ENCODE measurements around the gene PTPRF.

The PTPRF gene

GRCh38 chr1:43587594-43587993, 56.9 kb downstream of the PTPRF start:
- no peaks in the 10 kb centered on the region for H3K9me3 ChIP-seq (replicated peaks; ENCODE audit: low read length)
- no peak overlapping the region for H3K4me3 ChIP-seq (ENCODE audit: low read length)
- H3K4me2 ChIP-seq (ENCODE audit: low read length) = peak overlapping the region; percentile 46
- no peaks in the 10 kb centered on the region for H3K27me3 ChIP-seq (ENCODE audit: control insufficient read depth, insufficient read depth, low read length)
- H3K36me3 ChIP-seq (ENCODE audit: insufficient read depth, low read length) = peaks cover 5% of the 10 kb centered on the region
- H3K9ac ChIP-seq (ENCODE audit: low read depth, low read length) = no peak overlapping the region
- H3K4me1 ChIP-seq (ENCODE audit: control insufficient read depth, insufficient read depth, low read length) = peaks cover 16% of the 10 kb centered on the region

DNA sequence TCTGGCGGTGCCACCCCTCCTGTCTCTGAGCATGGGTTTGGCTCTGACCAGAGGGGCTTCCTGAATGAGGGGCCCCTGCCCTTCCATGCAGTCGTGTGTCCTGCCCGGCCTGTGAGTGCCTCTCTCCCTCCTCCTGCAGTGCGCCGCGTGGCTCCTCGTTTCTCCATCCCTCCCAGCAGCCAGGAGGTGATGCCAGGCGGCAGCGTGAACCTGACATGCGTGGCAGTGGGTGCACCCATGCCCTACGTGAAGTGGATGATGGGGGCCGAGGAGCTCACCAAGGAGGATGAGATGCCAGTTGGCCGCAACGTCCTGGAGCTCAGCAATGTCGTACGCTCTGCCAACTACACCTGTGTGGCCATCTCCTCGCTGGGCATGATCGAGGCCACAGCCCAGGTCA, 57.9 kb downstream of the PTPRF start:
- no peak overlapping the region for H3K4me2 ChIP-seq (ENCODE audit: low read length)
- no peaks in the 10 kb centered on the region for H3K27me3 ChIP-seq (ENCODE audit: control insufficient read depth, insufficient read depth, low read length)
- H3K9ac ChIP-seq (ENCODE audit: low read depth, low read length) = no peak overlapping the region
- no peak overlapping the region for H3K4me3 ChIP-seq (ENCODE audit: low read length)
- no peaks in the 10 kb centered on the region for H3K9me3 ChIP-seq (replicated peaks; ENCODE audit: low read length)
- peaks cover 16% of the 10 kb centered on the region for H3K4me1 ChIP-seq (ENCODE audit: control insufficient read depth, insufficient read depth, low read length)
- peaks cover 5% of the 10 kb centered on the region for H3K36me3 ChIP-seq (ENCODE audit: insufficient read depth, low read length)

DNA sequence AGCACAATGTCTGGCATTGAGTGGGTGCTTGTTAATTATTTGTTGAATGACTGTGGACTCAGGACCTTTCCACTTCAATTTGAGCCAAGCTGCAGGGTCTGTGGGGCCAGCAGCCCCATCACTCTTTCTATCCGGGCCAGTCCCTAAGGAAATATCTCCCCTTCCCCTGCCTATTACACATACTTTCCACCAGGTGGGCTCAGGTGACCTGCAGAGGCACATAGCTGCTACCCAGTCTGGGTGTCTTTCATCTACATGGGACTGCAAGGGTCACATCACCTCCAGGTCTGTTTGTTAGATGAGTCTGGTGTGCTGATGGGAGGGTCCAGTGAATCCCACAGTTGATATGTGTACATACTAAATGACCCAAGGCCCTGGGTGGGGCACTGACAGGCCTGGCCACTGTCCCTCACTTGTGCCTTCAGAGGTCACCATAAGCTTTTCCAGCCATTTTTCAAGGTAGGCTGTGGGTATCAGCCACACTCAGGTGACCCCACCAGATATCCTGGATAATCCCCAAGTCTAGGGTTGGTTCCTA, 59.8 kb downstream of the PTPRF start:
- Histone ChIP-seq H3K9ac (ENCODE audit: low read depth, low read length) (no peak overlapping the region), H3K4me2 (ENCODE audit: low read length) (no peak overlapping the region), H3K27me3 (ENCODE audit: control insufficient read depth, insufficient read depth, low read length) (no peaks in the 10 kb centered on the region), H3K9me3 (replicated peaks; ENCODE audit: low read length) (no peaks in the 10 kb centered on the region), H3K4me3 (ENCODE audit: low read length) (no peak overlapping the region), H3K4me1 (ENCODE audit: control insufficient read depth, insufficient read depth, low read length) (peaks cover 16% of the 10 kb centered on the region), H3K36me3 (ENCODE audit: insufficient read depth, low read length) (peaks cover 5% of the 10 kb centered on the region)

GRCh38 chr1:43591181-43591580, 60.5 kb downstream of the PTPRF start:
- Histone ChIP-seq H3K4me2 (ENCODE audit: low read length) (no peak overlapping the region), H3K9me3 (replicated peaks; ENCODE audit: low read length) (no peaks in the 10 kb centered on the region), H3K4me3 (ENCODE audit: low read length) (no peak overlapping the region), H3K9ac (ENCODE audit: low read depth, low read length) (no peak overlapping the region), H3K27me3 (ENCODE audit: control insufficient read depth, insufficient read depth, low read length) (no peaks in the 10 kb centered on the region), H3K36me3 (ENCODE audit: insufficient read depth, low read length) (peaks cover 5% of the 10 kb centered on the region), H3K4me1 (ENCODE audit: control insufficient read depth, insufficient read depth, low read length) (peaks cover 16% of the 10 kb centered on the region)

DNA sequence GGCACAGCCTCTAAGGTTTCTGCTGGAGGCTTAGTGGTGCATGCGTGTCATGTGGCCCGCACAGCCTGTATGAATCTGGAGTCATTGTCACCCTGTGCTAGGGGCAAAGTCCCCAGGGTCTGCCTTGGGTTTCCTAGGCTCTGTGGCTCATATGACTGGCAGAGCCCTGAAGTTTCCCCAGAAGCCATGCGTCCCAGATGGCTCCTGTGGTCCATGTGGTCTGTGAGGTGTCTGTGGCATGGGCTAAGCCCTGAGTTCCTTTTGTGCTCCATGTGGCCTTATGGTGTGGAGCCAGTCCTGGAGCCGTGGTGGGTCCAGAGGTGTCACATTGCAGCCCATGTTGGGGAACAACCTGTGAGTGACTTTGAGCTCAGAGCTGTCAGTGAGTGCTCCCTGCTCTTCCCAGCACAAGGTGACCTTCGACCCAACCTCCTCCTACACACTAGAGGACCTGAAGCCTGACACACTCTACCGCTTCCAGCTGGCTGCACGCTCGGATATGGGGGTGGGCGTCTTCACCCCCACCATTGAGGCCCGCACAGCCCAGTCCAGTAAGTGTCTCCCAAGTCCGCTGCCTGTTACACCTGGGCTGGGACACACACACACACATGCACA, 61.5 kb downstream of the PTPRF start:
- no peak overlapping the region for H3K4me3 ChIP-seq (ENCODE audit: low read length)
- no peak overlapping the region for H3K4me2 ChIP-seq (ENCODE audit: low read length)
- H3K36me3 ChIP-seq (ENCODE audit: insufficient read depth, low read length) = peaks cover 5% of the 10 kb centered on the region
- peaks cover 12% of the 10 kb centered on the region for H3K4me1 ChIP-seq (ENCODE audit: control insufficient read depth, insufficient read depth, low read length)
- H3K27me3 ChIP-seq (ENCODE audit: control insufficient read depth, insufficient read depth, low read length) = no peaks in the 10 kb centered on the region
- H3K9me3 ChIP-seq (replicated peaks; ENCODE audit: low read length) = no peaks in the 10 kb centered on the region
- H3K9ac ChIP-seq (ENCODE audit: low read depth, low read length) = no peak overlapping the region

DNA sequence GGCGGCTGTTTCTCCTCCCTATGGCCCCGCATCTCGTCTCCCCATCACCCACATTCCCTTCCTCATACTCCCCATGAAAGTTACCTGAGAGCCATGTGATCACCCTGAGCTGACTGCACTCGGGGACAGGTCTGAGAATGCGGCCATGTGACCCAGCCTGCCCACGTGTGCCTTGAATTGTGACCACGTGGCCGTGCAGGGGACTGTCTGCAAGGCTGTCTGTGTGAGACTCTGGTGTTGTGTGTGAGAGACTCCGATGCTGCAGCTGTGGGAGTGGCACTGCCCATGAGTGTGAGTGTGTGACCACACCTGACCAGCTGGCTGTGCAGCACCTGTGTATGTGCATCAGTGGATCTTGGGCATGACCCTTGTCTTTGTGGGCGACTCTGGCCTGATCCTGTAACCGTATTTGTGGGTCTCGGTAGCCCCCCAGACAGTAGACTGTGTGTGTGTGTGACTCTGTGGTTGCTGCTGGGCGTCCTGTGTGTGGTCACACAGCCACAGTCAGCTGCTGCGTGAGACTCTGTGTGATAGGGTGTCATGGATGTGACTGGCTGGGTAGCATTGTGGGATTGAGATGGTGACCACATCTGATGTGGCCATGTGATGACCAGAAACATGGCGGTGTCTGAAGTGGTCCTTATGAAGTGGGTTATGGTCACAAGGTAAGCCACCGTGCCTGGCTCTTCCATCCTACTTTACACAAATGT, 62.4 kb downstream of the PTPRF start:
- H3K4me3 ChIP-seq (ENCODE audit: low read length) = no peak overlapping the region
- no peak overlapping the region for H3K9ac ChIP-seq (ENCODE audit: low read depth, low read length)
- H3K4me1 ChIP-seq (ENCODE audit: control insufficient read depth, insufficient read depth, low read length) = peaks cover 2% of the 10 kb centered on the region
- H3K9me3 ChIP-seq (replicated peaks; ENCODE audit: low read length) = no peaks in the 10 kb centered on the region
- H3K27me3 ChIP-seq (ENCODE audit: control insufficient read depth, insufficient read depth, low read length) = no peaks in the 10 kb centered on the region
- no peak overlapping the region for H3K4me2 ChIP-seq (ENCODE audit: low read length)
- peaks cover 5% of the 10 kb centered on the region for H3K36me3 ChIP-seq (ENCODE audit: insufficient read depth, low read length)

- Histone ChIP-seq H3K9ac (ENCODE audit: low read depth, low read length) (no peak overlapping the region), H3K4me1 (ENCODE audit: control insufficient read depth, insufficient read depth, low read length) (no peaks in the 10 kb centered on the region), H3K4me2 (ENCODE audit: low read length) (no peak overlapping the region), H3K9me3 (replicated peaks; ENCODE audit: low read length) (no peaks in the 10 kb centered on the region), H3K36me3 (ENCODE audit: insufficient read depth, low read length) (peaks cover 3% of the 10 kb centered on the region), H3K4me3 (ENCODE audit: low read length) (no peak overlapping the region), H3K27me3 (ENCODE audit: control insufficient read depth, insufficient read depth, low read length) (no peaks in the 10 kb centered on the region)
These were observed 65.9 kb downstream of the PTPRF start for GRCh38 chr1:43596579-43596978.

DNA sequence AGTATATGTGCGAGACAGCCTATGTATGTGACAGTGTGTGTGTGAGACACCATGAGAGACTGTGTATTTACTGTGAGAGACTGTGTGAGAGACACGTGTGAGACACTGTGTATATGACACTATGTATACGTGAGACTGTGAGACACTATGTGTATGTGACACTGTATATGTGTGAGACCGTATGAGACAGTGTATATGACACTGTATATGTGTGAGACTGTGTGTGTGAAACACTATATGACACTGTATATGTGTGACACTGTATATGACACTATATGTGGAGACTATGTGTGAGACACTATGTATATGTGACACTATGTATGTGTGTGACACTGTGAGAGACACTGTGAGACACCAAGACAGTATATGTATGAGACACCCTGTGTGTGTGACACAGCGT, 66.3 kb downstream of the PTPRF start:
- Histone ChIP-seq H3K4me1 (ENCODE audit: control insufficient read depth, insufficient read depth, low read length) (no peaks in the 10 kb centered on the region), H3K4me2 (ENCODE audit: low read length) (no peak overlapping the region), H3K9ac (ENCODE audit: low read depth, low read length) (no peak overlapping the region), H3K36me3 (ENCODE audit: insufficient read depth, low read length) (no peaks in the 10 kb centered on the region), H3K27me3 (ENCODE audit: control insufficient read depth, insufficient read depth, low read length) (no peaks in the 10 kb centered on the region), H3K9me3 (replicated peaks; ENCODE audit: low read length) (no peaks in the 10 kb centered on the region), H3K4me3 (ENCODE audit: low read length) (no peak overlapping the region)

DNA sequence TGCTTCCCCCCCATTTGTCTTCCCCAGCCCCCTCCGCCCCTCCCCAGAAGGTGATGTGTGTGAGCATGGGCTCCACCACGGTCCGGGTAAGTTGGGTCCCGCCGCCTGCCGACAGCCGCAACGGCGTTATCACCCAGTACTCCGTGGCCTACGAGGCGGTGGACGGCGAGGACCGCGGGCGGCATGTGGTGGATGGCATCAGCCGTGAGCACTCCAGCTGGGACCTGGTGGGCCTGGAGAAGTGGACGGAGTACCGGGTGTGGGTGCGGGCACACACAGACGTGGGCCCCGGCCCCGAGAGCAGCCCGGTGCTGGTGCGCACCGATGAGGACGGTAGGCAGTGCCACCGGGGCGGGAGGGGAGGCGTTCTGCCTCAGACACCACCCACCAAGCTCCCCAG, 67.0 kb downstream of the PTPRF start:
- Histone ChIP-seq H3K36me3 (ENCODE audit: insufficient read depth, low read length) (no peaks in the 10 kb centered on the region), H3K9ac (ENCODE audit: low read depth, low read length) (no peak overlapping the region), H3K27me3 (ENCODE audit: control insufficient read depth, insufficient read depth, low read length) (no peaks in the 10 kb centered on the region), H3K4me1 (ENCODE audit: control insufficient read depth, insufficient read depth, low read length) (no peaks in the 10 kb centered on the region), H3K9me3 (replicated peaks; ENCODE audit: low read length) (no peaks in the 10 kb centered on the region), H3K4me3 (ENCODE audit: low read length) (no peak overlapping the region), H3K4me2 (ENCODE audit: low read length) (no peak overlapping the region)

GRCh38 chr1:43598622-43599021, 67.9 kb downstream of the PTPRF start:
- H3K9me3 ChIP-seq (replicated peaks; ENCODE audit: low read length) = no peaks in the 10 kb centered on the region
- H3K4me3 ChIP-seq (ENCODE audit: low read length) = no peak overlapping the region
- H3K4me1 ChIP-seq (ENCODE audit: control insufficient read depth, insufficient read depth, low read length) = no peaks in the 10 kb centered on the region
- no peaks in the 10 kb centered on the region for H3K27me3 ChIP-seq (ENCODE audit: control insufficient read depth, insufficient read depth, low read length)
- H3K4me2 ChIP-seq (ENCODE audit: low read length) = no peak overlapping the region
- no peaks in the 10 kb centered on the region for H3K36me3 ChIP-seq (ENCODE audit: insufficient read depth, low read length)
- no peak overlapping the region for H3K9ac ChIP-seq (ENCODE audit: low read depth, low read length)

DNA sequence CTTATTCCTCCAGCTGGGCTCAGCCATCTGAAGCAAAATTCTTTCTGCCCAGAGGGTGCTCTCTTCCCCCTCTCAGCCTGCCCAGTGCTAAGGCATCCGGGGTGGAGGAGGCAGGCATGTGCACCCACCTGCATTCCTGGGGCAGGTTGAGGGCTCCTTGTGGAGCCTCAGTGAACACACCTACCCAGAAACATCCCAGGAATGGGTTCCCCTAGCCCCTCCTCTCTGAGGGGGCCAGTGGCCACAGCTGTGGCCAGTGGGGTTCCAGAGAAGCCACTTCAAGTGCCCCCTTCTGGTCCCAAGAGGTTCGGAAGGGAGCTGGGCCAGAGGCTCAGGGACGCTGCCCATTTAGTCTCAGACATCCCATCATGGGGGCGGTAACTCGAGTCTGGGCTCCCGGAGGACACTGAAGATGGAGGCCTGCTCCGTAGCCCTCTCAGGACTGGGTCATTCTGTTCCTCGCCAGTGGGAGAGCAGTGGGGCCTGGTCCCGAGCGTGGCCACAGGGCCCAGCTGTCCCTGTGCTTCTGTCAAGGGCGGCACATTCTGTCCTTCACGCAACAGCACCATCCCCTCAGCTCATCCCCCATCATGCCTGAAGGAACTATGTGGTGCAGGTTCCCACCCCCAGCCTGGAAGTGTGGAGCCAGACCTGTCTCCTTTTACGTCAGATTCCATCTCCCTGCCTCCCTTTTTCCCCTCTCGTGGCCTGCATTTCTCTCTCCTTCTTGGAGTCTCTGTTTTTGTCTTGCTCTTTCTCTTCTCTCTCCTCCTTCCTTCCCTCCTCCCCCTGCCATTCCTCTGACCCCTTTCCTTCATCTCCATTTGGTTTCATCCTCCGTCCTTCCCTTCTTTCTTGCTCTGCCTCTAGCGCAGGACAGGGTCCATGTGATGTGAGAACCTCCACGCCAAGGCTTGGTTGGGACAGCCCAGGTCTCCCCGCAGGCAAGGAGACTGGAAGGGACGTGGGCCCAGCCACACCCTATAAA, 69.6 kb downstream of the PTPRF start:
- H3K9ac ChIP-seq (ENCODE audit: low read depth, low read length) = no peak overlapping the region
- no peaks in the 10 kb centered on the region for H3K4me1 ChIP-seq (ENCODE audit: control insufficient read depth, insufficient read depth, low read length)
- H3K4me3 ChIP-seq (ENCODE audit: low read length) = no peak overlapping the region
- no peaks in the 10 kb centered on the region for H3K9me3 ChIP-seq (replicated peaks; ENCODE audit: low read length)
- H3K27me3 ChIP-seq (ENCODE audit: control insufficient read depth, insufficient read depth, low read length) = no peaks in the 10 kb centered on the region
- no peak overlapping the region for H3K4me2 ChIP-seq (ENCODE audit: low read length)
- no peaks in the 10 kb centered on the region for H3K36me3 ChIP-seq (ENCODE audit: insufficient read depth, low read length)

Data from skeletal muscle satellite cell (primary cell).